Keratinocyte (primary cell): Measurements from ENCODE around the gene ARHGAP40. TPM values are rescaled to one million over a fixed set of nuclear protein-coding genes. Genes with fewer than 3 reads are reported as not detected.

Experiments
- DNase-seq: peaks from one replicate; pipeline ENCODE4 v3.0.0-alpha.2; 2011; ENCODE audit warnings: low read depth, missing footprints, low spot score
- FAIRE-seq: peaks from 2 replicates; lab custom pipeline; 2011; peaks lifted over from hg19 to GRCh38; lab: Jason Lieb, UNC
- H2AFZ ChIP-seq: 2 replicates; pipeline ENCODE4 v1.6.0; 2012; ENCODE audit warnings: low read length, control low read depth, inconsistent platforms; ENCODE audit not compliant: control insufficient read depth
- H3K27ac ChIP-seq: 2 replicates; pipeline ENCODE4 v1.5.1; 2011; ENCODE audit warnings: low read length; ENCODE audit not compliant: control insufficient read depth, insufficient read depth
- H3K27me3 ChIP-seq: 3 replicates; pipeline ENCODE4 v1.6.0; 2011; ENCODE audit warnings: low read length; ENCODE audit not compliant: control insufficient read depth, insufficient read depth; ENCODE audit errors: extremely low read depth
- H3K36me3 ChIP-seq, 2 experiments: 2 replicates in 1 of 2; 3 replicates in 1 of 2; pipeline ENCODE4 v1.5.1; 2011; ENCODE audit warnings: low read length in 2 of 2, mild to moderate bottlenecking in 1 of 2; ENCODE audit not compliant: control insufficient read depth in 2 of 2, insufficient read depth in 2 of 2; ENCODE audit errors: extremely low read depth in 1 of 2
- H3K4me1 ChIP-seq: 3 replicates; pipeline ENCODE4 v1.5.1; 2011; ENCODE audit warnings: low read length; ENCODE audit not compliant: control insufficient read depth, insufficient read depth; ENCODE audit errors: extremely low read depth
- H3K4me2 ChIP-seq: 3 replicates; pipeline ENCODE4 v1.6.0; 2011; ENCODE audit warnings: low read depth, low read length; ENCODE audit not compliant: control insufficient read depth, insufficient read depth; ENCODE audit errors: extremely low read depth
- H3K4me3 ChIP-seq, 3 experiments: fragments of 200-600 bp in 1 of 3; sonication (generic) in 1 of 3; 2 replicates in 2 of 3; 3 replicates in 1 of 3; pipeline ENCODE4 v1.5.1; 2011 to 2016; ENCODE audit warnings: low read length in 3 of 3, mild to moderate bottlenecking in 3 of 3, control low read depth in 2 of 3, inconsistent platforms in 1 of 3, low read depth in 1 of 3, mixed read lengths in 1 of 3, mixed run types in 1 of 3, moderate library complexity in 1 of 3; ENCODE audit not compliant: control insufficient read depth in 2 of 3, insufficient read depth in 2 of 3; ENCODE audit errors: extremely low read depth in 1 of 3
- H3K79me2 ChIP-seq: 2 replicates; pipeline ENCODE4 v1.6.0; 2012; ENCODE audit warnings: low read length; ENCODE audit not compliant: control insufficient read depth, insufficient read depth
- H3K9ac ChIP-seq: 3 replicates; pipeline ENCODE4 v1.6.0; 2011; ENCODE audit warnings: low read length; ENCODE audit not compliant: control insufficient read depth, insufficient read depth; ENCODE audit errors: extremely low read depth
- H3K9me1 ChIP-seq: 3 replicates; pipeline ENCODE4 v1.6.0; 2011; ENCODE audit warnings: low read length; ENCODE audit not compliant: control insufficient read depth, insufficient read depth; ENCODE audit errors: extremely low read depth
- H3K9me3 ChIP-seq: 2 replicates; pipeline ENCODE4 v1.5.1; 2012; ENCODE audit warnings: low read depth, low read length; ENCODE audit not compliant: control insufficient read depth
- H4K20me1 ChIP-seq: 3 replicates; pipeline ENCODE4 v1.6.0; 2011; ENCODE audit warnings: low read length; ENCODE audit not compliant: control insufficient read depth, insufficient read depth; ENCODE audit errors: extremely low read depth
- CTCF ChIP-seq, 3 experiments: IDR thresholded peaks in 1 of 3; conservative IDR thresholded peaks in 1 of 3; optimal IDR thresholded peaks in 1 of 3; 2 replicates in 2 of 3; 3 replicates in 1 of 3; pipeline versions ENCODE3 to v1.5.1; 2011; ENCODE audit warnings: low read length in 3 of 3, mild to moderate bottlenecking in 3 of 3, moderate library complexity in 2 of 3, control low read depth in 1 of 3, inconsistent platforms in 1 of 3; ENCODE audit not compliant: insufficient read depth in 2 of 3; ENCODE audit errors: extremely low read depth in 1 of 3
- EZH2 ChIP-seq: IDR thresholded peaks from one replicate; pipeline ENCODE4 v1.6.1; 2012; ENCODE audit warnings: inconsistent platforms, mild to moderate bottlenecking, low read length, moderate library complexity
- dilution Hi-C: fragments of 300-500 bp; cut with MboI; formaldehyde crosslinking; loops from one replicate; pipeline ENCODE4 v1.7.0; 2020; ENCODE audit warnings: low sequenced_read_pairs; ENCODE audit not compliant: extremely low pct_ligation_motif_present
- polyA plus RNA-seq, 5 experiments: library from polyadenylated mRNA; depleted of rRNA in 3 of 5; stranded (reverse) in 3 of 5; stranded (forward) in 1 of 5; unstranded in 1 of 5; fragments of >200 nt; gene quantifications; 1 replicate in 1 of 5; 2 replicates in 3 of 5; 3 replicates in 1 of 5; pipeline versions ENCODE4 v1.2.1 to v1.2.3, GENCODE V29; 2011 to 2012; ENCODE audit warnings: missing spikeins in 2 of 5, low read depth in 1 of 5, low replicate concordance in 1 of 5

Gene ARHGAP40
- polyA plus RNA-seq, 1 donor (not counting 4 experiments of a cell fraction or from before 2014, with no cell fraction given): 1.0 TPM

GRCh38 chr20:38631155-38632022 is 29.8 kb downstream of the ARHGAP40 start:
- Histone ChIP-seq H2AFZ (no peak overlapping the region), H3K27me3 (no peaks in the 10 kb centered on the region), H3K4me2 (no peak overlapping the region), H3K4me1 (no peaks in the 10 kb centered on the region), H3K4me3 (no peak overlapping the region), H3K79me2 (no peaks in the 10 kb centered on the region), H3K9me3 (no peaks in the 10 kb centered on the region), H4K20me1 (no peaks in the 10 kb centered on the region), H3K36me3 (no peaks in the 10 kb centered on the region), H3K9ac (no peak overlapping the region), H3K27ac (no peak overlapping the region), H3K9me1 (no peaks in the 10 kb centered on the region)
- DNase-seq (no peak), FAIRE-seq (no peak)
- dilution Hi-C loops: no loop called here
- TF ChIP-seq CTCF (optimal IDR thresholded peaks at IDR 0.05 in 1 of 3, IDR thresholded peaks at IDR 0.05 in 1 of 3, conservative IDR thresholded peaks at IDR 0.05 in 1 of 3; ENCODE audit: extremely low read depth in 1 of 3, insufficient read depth in 2 of 3, low read length in 3 of 3) (no peak), EZH2 (no peak)

GRCh38 chr20:38633577-38634093 is 32.0 kb downstream of the ARHGAP40 start:
- no peak for TF ChIP-seq EZH2
- TF ChIP-seq CTCF (optimal IDR thresholded peaks at IDR 0.05 in 1 of 3, IDR thresholded peaks at IDR 0.05 in 1 of 3, conservative IDR thresholded peaks at IDR 0.05 in 1 of 3; ENCODE audit: extremely low read depth in 1 of 3, insufficient read depth in 2 of 3, low read length in 3 of 3): peak; percentile 80 to 93 (median 89)
- peak; percentile 57 for FAIRE-seq
- no peak for DNase-seq
- H4K20me1 ChIP-seq: no peaks in the 10 kb centered on the region
- H3K79me2 ChIP-seq: no peaks in the 10 kb centered on the region
- no peaks in the 10 kb centered on the region for H3K9me3 ChIP-seq
- H3K27me3 ChIP-seq: no peaks in the 10 kb centered on the region
- H3K4me3 ChIP-seq: no peak overlapping the region
- no peak overlapping the region for H3K4me2 ChIP-seq
- dilution Hi-C loops: no loop called here
- no peak overlapping the region for H2AFZ ChIP-seq
- H3K36me3 ChIP-seq: no peaks in the 10 kb centered on the region
- no peaks in the 10 kb centered on the region for H3K9me1 ChIP-seq
- H3K27ac ChIP-seq: no peak overlapping the region
- no peak overlapping the region for H3K9ac ChIP-seq
- H3K4me1 ChIP-seq: no peaks in the 10 kb centered on the region
